Epithelial cell of esophagus (primary cell): ENCODE measurements around the gene MTMR12.

Experiments used
- DNase-seq: peaks from one replicate; pipeline ENCODE4 v3.0.0; 2010; ENCODE audit warnings: low read depth
- H3K4me3 ChIP-seq: 2 replicates; pipeline ENCODE4 v1.5.1; 2011; ENCODE audit warnings: mild to moderate bottlenecking, low read length, control low read depth
- CTCF ChIP-seq: IDR thresholded peaks from 2 replicates; pipeline ENCODE4 v1.5.1; 2011; ENCODE audit warnings: low read depth, mild to moderate bottlenecking, low read length, control low read depth, inconsistent platforms; ENCODE audit not compliant: insufficient read depth; ENCODE audit errors: missing control alignments

Gene MTMR12

GRCh38 chr5:32249668-32250067 is 63.1 kb downstream of the MTMR12 start:
- no peak for TF ChIP-seq CTCF
- no peak overlapping the region for H3K4me3 ChIP-seq
- DNase-seq: no peak

- no peak for TF ChIP-seq CTCF
- DNase-seq: no peak
- H3K4me3 ChIP-seq: no peak overlapping the region
Measured at GRCh38 chr5:32245742-32246141, 67.0 kb downstream of the MTMR12 start.

- no peak for DNase-seq
- TF ChIP-seq CTCF: no peak
- no peak overlapping the region for H3K4me3 ChIP-seq
Measured at GRCh38 chr5:32244017-32244416, 68.7 kb downstream of the MTMR12 start.

- TF ChIP-seq CTCF: no peak
- H3K4me3 ChIP-seq: no peak overlapping the region
- DNase-seq: no peak
Measured at GRCh38 chr5:32241034-32241783, 71.5 kb downstream of the MTMR12 start.

- no peak for TF ChIP-seq CTCF
- no peak overlapping the region for H3K4me3 ChIP-seq
- DNase-seq: no peak
Measured at GRCh38 chr5:32239385-32239784, 73.4 kb downstream of the MTMR12 start.

GRCh38 chr5:32233696-32234447 is 78.9 kb downstream of the MTMR12 start:
- no peak overlapping the region for H3K4me3 ChIP-seq
- no peak for TF ChIP-seq CTCF

GRCh38 chr5:32233220-32233695 is 79.5 kb downstream of the MTMR12 start:
- no peak for TF ChIP-seq CTCF
- no peak overlapping the region for H3K4me3 ChIP-seq
- DNase-seq: no peak

More at GRCh38 chr5:32233696-32234447, 78.9 kb downstream of the MTMR12 start:
- peak; percentile 52 for DNase-seq
